HG03378 (cell line): ENCODE measurements around the gene ANXA4.

ENCODE experiments used
- ATAC-seq: cut with Tn5 transposase; IDR thresholded peaks from one replicate; pipeline ENCODE4 v1.9.1; 2021; ENCODE audit warnings: mild to moderate bottlenecking, moderate library complexity; ENCODE audit not compliant: unreplicated experiment

ANXA4 gene

DNA sequence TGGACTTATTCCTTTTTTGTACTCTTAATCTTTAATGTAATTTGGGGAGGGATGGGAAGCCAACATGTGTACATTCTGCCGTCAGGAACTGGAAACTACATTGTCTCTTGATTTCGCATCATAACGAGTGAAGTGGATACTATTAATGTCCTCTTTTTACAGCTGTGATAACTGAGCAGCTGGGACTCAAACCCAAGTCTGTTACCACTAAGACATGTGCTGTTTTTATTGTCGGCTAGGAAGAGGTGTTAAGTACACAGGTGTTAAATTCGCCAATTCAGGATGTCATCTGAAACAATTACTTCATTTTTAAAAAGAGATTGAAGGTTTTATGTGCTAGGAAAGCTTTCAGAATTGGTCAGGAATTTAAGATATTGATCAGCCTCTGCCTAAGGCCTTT lies 94.4 kb downstream of the ANXA4 start:
- no peak for ATAC-seq

DNA sequence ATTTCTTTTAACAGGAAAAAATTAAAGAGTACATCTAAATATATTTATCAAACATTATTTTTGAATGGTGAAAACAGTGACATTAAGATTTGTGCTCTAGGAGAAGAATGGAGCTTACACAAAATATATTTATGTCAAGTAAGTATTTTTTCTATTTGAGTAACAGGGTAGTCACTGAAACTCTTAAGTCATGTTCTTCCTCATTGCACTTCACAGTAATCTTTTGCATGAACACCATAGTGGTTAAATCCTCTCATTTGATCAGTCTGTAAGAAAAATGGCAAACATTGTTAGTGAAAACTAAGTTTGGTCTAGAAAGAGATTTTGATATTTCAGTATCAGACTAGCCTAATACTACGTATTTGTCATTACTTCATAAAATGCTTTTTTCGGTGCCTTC lies 95.6 kb downstream of the ANXA4 start:
- ATAC-seq, result no peak

DNA sequence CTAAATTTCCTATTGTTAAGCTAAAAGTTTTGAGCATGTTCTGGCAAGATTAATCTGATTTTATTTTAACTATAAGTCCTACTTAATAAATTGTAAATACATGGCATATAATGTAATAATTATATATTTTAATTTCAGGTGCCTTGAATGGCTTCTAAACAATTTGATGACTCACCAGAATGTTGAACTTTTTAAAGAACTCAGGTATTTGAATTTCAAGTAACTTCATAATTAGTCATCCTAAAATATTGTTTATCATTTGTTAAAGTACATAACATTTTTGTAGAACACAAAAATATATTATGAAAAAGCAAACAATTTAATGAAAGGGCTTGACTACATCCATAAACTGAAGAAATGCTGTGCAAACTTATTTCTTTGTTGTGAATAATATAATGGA lies 102.1 kb downstream of the ANXA4 start:
- no peak for ATAC-seq

DNA sequence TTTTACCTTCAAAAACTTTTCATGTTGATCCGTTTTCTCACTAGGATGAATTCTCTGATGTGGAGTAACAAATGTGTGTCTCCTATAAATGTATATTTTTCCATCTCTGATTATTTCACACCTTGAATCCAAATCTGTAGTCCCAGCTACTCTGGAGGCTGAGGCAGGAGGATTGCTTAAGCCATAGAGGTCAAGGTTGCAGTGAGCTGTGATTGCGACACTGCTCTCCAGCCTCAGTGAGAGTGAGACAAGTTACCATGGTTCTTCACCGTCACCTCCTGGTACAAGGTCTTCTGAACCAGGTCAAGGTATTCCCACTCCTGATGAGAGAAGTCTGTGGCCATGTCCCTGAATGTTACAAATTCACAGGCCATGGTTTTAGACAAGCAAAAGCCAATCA lies 102.6 kb downstream of the ANXA4 start:
- ATAC-seq, result no peak

DNA sequence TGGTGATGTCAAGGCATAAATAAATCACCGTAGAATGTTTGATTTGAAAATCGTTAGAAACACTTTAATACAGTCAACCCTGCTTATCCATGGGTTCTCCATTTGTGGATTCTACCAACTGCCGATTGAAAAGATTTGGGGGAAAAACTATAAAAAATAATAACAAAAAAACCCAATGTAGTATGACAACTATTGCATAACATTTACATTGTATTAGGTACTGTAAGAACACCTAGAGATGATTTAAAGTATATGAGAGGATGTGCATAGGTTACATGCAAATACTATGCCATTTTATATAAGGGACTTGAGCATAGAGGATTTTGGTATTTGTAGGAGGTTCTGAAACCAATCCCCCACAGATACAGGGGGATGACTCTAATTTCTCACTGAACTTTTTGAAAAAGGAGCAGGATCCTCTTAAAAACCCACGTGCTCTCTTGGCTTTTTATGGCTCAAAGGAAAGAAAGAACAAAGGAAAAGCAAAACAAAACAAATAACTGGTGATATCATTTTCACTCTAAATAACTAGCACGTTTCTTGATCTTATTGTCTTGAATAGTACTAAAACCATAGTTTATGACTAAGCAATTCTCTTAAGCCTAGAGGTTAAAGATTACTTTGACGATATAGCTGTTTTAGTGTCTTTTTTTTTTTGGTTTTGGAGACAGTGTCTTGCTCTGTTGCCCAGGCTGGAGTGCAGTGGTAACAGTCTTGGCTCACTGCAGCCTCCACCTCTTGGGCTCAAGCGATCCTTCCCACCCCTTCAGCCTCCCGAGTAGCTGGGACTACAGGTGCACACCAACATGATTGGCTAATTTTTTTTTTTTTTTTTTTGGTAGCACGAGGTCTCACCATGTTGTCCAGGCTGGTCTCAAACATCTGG lies 104.5 kb downstream of the ANXA4 start:
- ATAC-seq, result no peak

DNA sequence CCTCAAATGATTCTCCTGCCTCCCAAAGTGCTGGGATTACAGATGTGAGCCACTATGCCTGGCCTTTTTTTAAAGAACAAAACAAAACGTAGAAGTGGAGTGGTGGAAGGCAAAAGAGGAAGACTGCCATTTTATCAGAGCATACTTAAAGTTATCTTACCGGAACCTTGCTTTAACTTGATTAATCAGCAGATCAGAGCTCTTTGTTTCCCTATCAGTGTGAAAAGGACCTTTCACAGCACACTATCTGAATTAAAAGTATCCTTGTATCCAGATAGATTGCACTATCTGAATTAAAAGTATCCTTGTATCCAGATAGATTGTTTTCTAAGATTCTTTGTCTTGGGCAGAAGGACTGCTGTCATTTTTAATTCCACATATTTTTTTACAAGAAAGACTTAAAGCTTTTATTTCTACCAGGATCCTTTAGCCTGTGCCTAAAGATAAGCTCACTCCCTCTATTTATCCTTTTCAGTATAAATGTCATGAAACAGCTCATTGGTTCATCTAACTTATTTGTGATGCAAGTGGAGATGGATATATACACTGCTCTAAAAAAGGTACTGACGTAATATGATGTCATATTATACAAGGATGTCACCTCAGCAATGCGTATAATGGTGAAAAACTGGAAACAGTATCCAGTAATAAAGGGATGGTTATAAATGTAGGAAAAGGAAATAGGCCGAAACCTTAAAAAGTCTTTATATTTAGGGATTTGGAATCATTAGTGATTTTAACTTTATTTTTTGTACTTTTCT lies 105.3 kb downstream of the ANXA4 start:
- no peak for ATAC-seq

DNA sequence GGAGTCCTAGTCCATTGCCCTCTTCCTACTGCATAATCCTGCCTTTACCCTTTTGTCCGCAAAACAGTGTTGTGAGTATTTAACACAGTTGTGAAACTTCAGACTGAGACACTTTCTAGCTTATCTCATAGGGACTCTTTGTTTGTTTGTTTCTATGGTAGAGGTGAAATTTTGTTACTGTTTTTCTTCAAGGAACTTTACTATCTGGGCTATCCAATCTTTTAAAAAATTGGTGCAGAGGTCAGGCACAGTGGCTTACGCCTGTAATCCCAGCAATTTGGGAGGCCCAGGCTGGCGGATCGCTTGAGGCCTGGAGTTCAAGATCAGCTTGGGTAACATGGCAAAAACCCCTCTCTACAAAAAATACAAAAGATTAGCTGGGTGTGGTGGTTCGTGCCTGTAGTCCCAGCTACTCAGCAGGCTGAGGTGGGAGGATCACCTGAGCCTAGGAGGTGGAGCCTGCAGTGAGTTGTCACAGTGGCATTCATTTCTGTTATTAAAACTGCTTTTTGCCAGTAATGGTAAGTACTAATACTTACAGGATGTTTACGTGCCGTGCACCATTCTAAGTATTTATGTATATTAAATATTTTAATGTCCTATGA lies 106.4 kb downstream of the ANXA4 start:
- no peak for ATAC-seq

DNA sequence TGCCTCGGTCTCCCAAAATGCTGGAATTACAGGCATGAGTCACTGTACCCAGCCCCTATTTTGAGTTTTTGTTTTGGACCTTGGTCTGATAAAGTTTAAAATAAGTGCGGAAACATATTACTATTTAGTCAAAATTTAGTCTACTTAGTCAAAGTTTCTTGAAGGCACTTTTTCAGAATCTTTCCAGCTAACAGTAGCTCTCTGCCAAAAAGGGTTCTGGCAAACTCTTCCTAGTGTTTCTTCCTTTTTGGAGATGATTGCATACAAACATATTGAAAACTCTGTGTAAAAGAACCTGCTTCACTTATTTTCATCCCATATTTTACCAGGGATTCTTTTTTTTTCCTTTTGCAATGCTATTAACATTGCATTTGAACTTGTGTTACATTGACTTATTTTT lies 116.3 kb downstream of the ANXA4 start:
- no peak for ATAC-seq

DNA sequence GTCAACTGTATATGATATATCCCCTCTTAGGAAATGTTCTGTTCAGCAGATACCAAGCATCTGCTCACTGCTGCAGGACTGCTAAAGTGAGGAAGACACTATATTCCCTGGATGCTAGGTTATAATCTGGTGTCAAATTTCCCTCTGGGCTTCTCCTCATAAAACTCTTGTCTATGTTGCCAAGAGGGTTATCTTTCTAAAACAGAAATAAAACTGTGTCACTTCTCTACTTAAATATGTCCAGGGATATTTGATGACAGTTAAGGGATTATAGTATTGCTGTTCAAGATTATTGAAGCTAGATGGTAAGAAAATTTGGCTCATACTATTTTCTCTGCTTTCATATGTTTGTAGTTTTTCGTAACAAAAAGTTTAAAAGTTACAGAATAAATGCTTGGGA lies 121.4 kb downstream of the ANXA4 start:
- ATAC-seq, result no peak
